ENCODE data around the gene FBLN5.

Gene FBLN5

DNA sequence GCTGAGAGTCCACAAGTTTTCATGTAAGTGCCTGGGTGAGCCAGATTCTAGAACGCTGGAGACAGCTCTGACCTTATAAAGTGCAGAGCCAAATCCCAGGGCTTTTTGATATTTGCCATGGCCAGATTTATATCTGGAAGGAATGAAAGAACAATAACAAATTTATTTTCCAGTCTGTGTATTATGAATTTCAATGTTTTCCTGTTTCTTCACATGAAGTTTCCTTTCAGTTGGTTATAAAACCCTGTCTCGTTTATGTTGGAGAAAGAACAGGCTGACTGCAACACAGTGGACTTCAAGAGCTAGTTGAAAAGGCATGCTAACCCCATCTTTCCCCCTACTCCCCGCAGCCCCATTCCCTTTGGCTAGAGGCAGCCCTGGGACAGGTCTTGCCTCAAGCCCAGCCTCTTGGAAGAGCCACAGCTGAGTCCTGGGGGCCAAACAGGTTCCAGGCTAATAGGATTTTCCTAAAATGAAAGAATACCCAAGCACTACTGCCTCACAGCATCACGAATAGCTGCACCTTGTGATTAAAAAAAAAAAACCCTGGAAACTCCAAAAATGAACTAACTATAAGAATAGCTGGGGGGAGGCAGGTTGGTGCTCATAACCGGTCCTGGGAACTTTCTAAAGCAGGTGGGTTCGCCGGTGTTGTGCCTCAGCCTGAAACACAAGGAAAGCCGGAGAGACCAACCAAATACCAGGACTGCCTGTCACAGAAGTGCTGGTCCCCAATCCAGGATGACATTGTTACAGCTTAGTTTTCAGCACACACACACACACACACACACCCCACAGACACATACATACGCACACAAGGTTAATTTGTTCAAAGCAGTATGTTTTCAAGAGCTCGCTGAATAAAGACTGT, 1.5 kb downstream of the FBLN5 start:
- DNase-seq: no peak

DNA sequence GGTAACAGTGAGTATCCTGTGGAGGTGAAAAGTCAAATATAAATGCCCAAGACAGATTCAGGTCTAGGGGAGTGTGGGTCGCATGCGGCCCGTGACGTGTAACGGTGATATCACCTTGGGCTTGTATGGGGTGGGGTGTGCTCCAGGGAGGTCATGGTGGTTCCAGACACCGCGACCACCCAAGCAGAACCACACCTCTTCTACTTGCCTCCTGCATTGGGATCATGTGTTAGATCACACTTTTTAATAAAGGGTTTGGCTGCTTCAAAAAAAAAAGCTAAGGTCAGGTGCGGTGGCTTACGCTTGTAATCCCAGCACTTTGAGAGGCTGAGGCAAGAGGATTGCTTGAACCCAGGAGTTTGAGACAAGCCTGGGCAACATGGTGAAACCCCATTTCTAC, 4.5 kb downstream of the FBLN5 start:
- DNase-seq: no peak

GRCh38 chr14:91942128-91942527, 5.4 kb downstream of the FBLN5 start:
- no peak for DNase-seq

GRCh38 chr14:91940209-91940608, 7.3 kb downstream of the FBLN5 start:
- no peak for DNase-seq

GRCh38 chr14:91935586-91935985, 11.9 kb downstream of the FBLN5 start:
- DNase-seq: no peak

- no peak for DNase-seq
Observed at GRCh38 chr14:91934554-91935285, 12.8 kb downstream of the FBLN5 start.

GRCh38 chr14:91931478-91932088, 15.9 kb downstream of the FBLN5 start:
- DNase-seq: no peak

DNA sequence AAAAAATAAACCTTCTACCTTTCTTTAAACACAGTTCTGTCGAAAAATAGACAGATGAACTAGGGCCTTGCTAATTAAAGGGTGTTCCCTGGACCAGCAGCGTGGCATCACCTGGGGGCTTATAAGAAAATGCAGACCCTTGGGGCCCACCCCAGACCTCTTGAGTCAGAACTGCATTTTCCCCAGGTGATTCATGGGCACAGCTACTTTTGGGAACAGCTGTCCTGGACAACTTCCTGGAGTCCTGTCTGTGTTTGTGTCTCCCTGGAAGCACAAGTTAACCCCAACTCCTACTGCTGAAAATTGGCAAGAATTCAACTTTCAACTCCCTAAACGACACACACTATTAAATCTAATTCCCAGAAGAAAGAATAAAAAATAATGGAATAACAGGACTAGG, 17.8 kb downstream of the FBLN5 start:
- no peak for DNase-seq

DNA sequence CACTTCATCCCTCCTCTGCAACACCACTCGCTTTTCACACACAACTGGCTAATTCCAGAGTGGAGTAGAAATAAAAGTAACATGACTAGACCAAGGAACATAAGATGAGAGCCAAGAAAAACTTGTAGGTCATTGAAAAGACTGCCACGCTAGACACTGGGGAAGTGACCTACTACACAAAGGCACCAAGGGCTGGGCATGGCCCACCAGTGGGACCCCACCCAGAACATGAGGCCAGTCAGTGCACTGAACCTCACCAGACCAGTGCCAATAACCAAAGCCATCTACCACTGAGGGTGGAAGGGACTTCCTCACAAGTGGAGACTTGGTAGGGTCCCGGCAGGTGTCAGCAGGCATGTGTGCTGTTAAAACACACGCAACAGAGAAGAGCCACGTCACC, 19.7 kb downstream of the FBLN5 start:
- DNase-seq: no peak

DNA sequence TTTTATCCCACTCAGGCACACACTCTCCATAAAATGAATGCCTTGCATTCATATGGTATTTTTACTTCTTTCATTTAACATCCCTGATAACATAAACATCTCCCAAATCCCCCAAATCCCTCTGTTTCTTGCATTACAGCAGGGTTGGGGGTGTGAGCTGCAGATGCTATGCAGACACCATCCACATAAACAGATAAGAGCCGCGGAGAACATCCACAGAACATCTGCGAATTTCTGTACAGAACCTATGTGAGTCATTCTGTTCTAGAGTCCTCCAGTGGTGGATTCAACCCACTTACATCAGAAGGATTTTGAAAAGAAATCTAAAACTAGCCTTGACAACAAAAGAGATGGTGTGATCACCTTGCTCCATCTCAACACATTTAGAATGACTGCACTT, 20.3 kb downstream of the FBLN5 start:
- DNase-seq: no peak

DNA sequence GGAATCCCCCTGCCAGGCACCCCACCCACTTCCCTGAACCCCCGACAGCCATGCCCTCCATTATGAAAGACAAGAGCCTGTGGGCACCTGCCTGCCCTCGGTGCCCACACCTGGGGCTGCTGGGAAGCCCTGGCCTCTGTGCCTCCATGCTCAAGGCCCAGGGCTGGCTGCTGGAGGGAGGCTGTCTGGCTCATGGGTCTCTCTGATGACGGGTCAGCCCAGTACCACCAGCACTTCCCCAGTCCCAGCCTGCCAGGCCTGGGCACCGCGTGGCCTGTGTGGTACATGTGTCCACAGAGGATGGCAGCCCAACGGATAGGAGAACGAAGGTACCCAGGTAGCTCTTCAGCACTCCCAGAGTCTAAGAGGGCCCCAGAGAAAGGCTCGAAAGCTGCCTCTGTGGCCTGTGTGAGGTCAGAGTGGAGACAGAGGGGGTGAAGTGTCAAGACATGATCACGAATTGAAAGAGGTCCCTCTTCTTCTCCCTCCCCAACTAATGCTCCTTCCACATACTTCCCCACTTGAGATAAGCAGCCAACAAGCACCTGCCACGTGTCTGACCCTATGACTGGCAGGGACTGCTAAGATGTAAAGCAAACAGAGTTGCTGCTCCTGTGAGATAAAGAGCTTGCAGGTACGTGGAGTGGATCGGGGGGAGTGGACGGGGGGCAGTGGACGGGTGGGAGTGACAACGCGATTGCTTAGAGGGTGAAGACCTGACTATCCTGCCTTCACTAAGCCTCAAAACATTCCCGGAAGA, 21.2 kb downstream of the FBLN5 start:
- no peak for DNase-seq

- DNase-seq: no peak
Observed at GRCh38 chr14:91925727-91926121, 21.8 kb downstream of the FBLN5 start.

DNA sequence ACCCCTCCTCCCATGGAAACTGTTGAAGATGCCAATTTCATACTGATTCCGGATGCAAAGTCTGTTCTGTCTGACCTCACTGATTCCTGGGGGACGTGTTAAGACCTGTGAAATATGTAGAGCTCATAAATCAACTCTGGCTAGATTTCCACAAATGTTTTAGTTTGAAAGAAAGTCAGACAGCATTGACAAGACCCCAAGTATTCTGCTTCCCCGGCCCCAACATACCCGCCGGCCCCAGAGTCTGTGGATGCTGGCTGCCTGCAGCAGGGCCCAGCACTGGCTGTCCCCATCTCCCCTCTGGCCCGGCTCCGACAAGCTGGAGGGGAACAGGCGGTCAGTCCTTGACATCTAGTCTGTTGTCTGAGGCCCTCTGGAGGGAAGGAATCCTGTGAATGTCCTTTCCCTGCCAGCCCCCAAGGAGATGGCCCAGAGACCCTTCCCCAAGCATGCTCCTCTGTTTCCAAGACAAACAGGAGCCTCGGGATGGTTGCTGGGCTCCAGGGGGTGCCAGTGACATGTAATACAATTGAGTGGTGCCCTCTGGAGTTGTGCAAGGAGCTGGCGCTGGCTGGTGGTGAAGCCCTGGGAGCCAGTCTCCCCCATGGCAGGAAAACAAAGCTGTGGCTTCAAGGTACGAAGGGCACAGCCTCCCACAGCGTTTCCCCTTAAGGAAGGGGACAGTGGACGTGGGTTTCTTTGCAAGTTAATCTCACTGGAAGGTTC, 22.3 kb downstream of the FBLN5 start:
- no peak for DNase-seq

DNA sequence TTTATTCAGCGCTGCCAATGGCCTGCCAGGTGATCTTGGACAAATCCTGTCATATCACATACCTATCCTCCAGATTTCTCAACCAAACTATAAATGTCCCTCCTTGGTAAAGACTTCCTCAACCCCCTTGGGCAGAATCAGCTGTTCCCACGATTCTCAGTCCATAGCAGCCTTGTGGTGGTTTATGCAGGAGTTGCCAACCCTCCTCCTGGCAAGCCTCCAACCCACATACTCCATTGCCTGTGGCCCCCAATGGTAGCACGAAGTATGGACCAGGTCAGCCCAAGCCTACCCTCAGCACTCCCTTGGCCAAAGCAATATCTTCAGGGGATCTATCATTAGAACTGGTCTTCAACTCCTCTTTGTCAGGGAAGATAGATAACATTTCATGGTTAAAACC, 27.0 kb downstream of the FBLN5 start:
- no peak for DNase-seq

- no peak for DNase-seq
Observed at GRCh38 chr14:91919814-91920213, 27.7 kb downstream of the FBLN5 start.

- no peak for DNase-seq
Observed at GRCh38 chr14:91918186-91918883, 29.2 kb downstream of the FBLN5 start.

- no peak for DNase-seq
Observed at GRCh38 chr14:91912035-91912434, 35.5 kb downstream of the FBLN5 start.

DNA sequence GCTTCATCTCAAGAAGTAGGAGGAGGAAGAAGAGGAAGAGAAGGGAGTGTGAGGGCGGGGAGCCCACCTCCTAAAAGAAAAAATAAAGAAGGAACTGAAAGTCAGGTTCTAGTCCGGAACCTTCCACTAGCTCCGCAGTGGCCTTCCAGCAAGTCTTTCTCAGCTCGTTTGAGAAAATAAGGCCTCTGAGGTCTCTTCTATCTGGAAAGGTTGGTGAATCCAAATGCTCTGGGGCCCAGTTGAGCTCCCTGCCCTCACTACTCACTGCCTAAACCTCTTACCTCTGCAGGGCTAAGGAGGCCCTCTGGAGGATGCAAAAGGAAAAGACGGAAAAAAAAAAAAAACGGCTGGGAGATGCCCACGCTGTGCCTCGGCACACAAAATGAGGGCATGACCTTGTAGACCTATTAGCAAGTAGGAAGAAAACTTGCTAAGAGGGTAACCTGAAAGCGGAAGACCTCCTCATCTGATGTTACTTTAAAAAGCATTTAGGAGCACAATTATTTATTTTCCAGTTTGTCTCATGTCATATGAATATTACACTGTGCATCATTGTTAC, 35.9 kb downstream of the FBLN5 start:
- DNase-seq: peak in 1 of 4 experiments; percentile 27

- no peak for DNase-seq
Observed at GRCh38 chr14:91910196-91910595, 37.3 kb downstream of the FBLN5 start.

DNA sequence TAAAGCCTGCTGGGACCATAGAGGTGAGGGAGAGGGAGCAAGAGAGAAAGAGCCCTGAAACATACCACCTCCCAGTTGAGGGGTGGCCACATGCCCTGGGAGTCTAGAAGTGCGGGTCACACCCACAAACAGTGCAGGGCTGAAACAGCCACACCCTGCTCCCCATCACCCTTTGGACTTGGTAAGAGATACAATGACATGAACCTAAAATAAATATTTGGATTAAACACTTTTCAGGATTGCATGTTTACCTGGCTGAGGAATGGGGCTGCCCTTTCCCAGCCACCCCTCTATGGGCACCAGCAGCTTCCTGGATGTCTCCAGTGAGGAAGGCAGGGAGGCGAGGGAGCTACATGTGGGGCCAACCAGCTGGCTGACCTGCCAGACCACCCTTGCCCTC, 41.1 kb downstream of the FBLN5 start:
- DNase-seq: no peak

GRCh38 chr14:91904956-91905645, 42.4 kb downstream of the FBLN5 start:
- no peak for DNase-seq

All from activated naive CD4-positive, alpha-beta T cell (primary cell).